Measurements from ENCODE around the gene ARRDC3. TPM values are rescaled to one million over a fixed set of nuclear protein-coding genes. Genes with fewer than 3 reads are reported as not detected.

ARRDC3 gene
- total and polyA plus RNA-seq, 9 of the 15 experiments (the other 6 are each of a cell fraction or from before 2014, with no cell fraction given): 15.3 to 58.1 (median 39.4) TPM

- TF ChIP-seq CLOCK (CRISPR knock-in tag; IDR thresholded peaks at IDR 0.05; ENCODE audit: borderline replicate concordance): no peak
- TF ChIP-seq RBFOX2 (IDR thresholded peaks at IDR 0.05; ENCODE audit: low read depth, low read length): peak; percentile 89
- TF ChIP-seq RNF2 (IDR thresholded peaks at IDR 0.05): peak; percentile 33; the same call in 1 of the 2 replicates
- TF ChIP-seq POLR2AphosphoS5 (IDR thresholded peaks at IDR 0.05; ENCODE audit: control insufficient read depth, insufficient read depth, low read depth, low read length): peak; percentile 92
- no peak for TF ChIP-seq ZMIZ1 (IDR thresholded peaks at IDR 0.05; ENCODE audit: low read depth in 2 of 2, low read length in 2 of 2)
- 0 out of 2 replicates have a peak, but pooled peaks have one; percentile 12 for TF ChIP-seq ETV1 (tag; conservative IDR thresholded peaks at IDR 0.05; ENCODE audit: low read depth)
- peak; percentile 50 for TF ChIP-seq POLR2A (conservative IDR thresholded peaks at IDR 0.05)
- TF ChIP-seq BRD4 (IDR thresholded peaks at IDR 0.05): peak; percentile 27
- TF ChIP-seq ZFP36 (IDR thresholded peaks at IDR 0.05; ENCODE audit: low read depth, low read length, partially characterized antibody): no peak
- TF ChIP-seq KLF1 (tag; IDR thresholded peaks at IDR 0.05): no peak
- no peak for TF ChIP-seq SP2 (IDR thresholded peaks at IDR 0.05; ENCODE audit: extremely low read depth, low read depth, low read length, poor library complexity, severe bottlenecking)
- TF ChIP-seq ILF3 (IDR thresholded peaks at IDR 0.05; ENCODE audit: borderline replicate concordance): peak; percentile 41; the same call in 1 of the 2 replicates
- TF ChIP-seq ZNF174 (CRISPR knock-in tag; IDR thresholded peaks at IDR 0.05): no peak
- TF ChIP-seq NR0B1 (IDR thresholded peaks at IDR 0.05; ENCODE audit: partially characterized antibody): no peak
- no peak for TF ChIP-seq ZNF239 (CRISPR knock-in tag; IDR thresholded peaks at IDR 0.05)
- TF ChIP-seq CBFA2T3 (IDR thresholded peaks at IDR 0.05): no peak
- TF ChIP-seq HNRNPL (IDR thresholded peaks at IDR 0.05; ENCODE audit: low read depth, low read length): 0 out of 2 replicates have a peak, but pooled peaks have one; percentile 30
Measured at GRCh38 chr5:91379914-91380490, 3.1 kb downstream of the ARRDC3 start (continued).
